ENCODE results near the gene RASAL1. TPM values are rescaled to one million over a fixed set of nuclear protein-coding genes. Genes with fewer than 3 reads are reported as not detected.

Gene RASAL1
- total and polyA plus RNA-seq, 5 experiments from 2014 or later, result 0.13 to 0.76 (median 0.44) TPM

GRCh38 chr12:113093409-113094101 lies 42.0 kb downstream of the RASAL1 start:
- DNase-seq (no peak), ATAC-seq (no peak)
- H3K4me1 Mint-ChIP-seq, result peaks cover 31 to 68% (median 59%) of the 10 kb centered on the region in 4 donors
- no peak overlapping the region for H3K4me3 Mint-ChIP-seq
- H3K27ac Mint-ChIP-seq, result no peak overlapping the region
- POLR2A ChIA-PET, result no interaction called here
- no peaks in the 10 kb centered on the region for H3K27me3 Mint-ChIP-seq
- H3K9me3 Mint-ChIP-seq, result no peaks in the 10 kb centered on the region
- H3K36me3 Mint-ChIP-seq, result no peaks in the 10 kb centered on the region

DNA sequence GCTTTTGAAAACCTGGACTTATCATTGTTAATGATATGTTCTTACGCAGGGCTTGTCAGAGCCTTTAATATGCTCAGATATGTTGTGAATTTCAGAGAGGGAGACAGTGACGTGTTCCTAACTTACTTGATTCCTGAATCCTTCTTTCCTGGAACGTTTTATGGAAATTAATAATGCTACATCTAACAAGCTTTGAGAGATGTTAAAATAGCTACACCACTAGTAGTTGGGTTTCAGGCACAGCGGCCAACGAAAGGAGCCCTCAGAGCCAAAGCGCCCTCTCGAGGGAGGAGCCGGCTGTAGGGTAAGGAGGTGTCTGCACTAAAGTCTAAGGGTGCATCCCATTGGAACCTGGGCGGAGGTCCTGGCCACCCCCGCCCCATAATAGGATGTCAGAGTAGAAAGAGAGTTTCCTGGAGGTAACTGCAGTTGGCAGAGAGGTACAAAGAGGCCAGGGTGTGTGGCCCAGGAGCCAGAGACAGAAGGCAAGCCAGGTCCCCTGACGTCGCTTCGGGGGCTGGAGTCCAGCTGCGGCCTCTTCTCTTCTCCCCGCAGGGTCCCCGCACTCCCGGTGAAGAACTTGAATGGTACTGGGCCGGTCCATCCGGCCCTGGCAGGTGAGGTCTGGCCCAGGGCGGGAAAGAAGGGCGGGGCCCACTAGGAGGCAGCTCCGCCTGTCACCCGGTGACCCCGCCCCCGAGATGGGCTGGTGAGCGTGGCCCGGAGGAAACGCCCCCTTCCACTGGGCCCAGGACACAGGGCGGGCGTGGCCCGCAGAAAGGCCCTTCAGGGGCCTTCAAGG lies 42.8 kb downstream of the RASAL1 start:
- H3K4me1 Mint-ChIP-seq, result peaks cover 34 to 70% (median 59%) of the 10 kb centered on the region in 4 donors
- ATAC-seq, result no peak
- peak overlapping the region in 3 of 10 donors; percentile 25 to 69 (median 53) for H3K27ac Mint-ChIP-seq
- H3K4me3 Mint-ChIP-seq, result peak overlapping the region in 1 of 10 donors; percentile 65
- H3K9me3 Mint-ChIP-seq, result no peaks in the 10 kb centered on the region
- H3K27me3 Mint-ChIP-seq, result no peaks in the 10 kb centered on the region
- POLR2A ChIA-PET, result no interaction called here
- no peaks in the 10 kb centered on the region for H3K36me3 Mint-ChIP-seq
- DNase-seq, result no peak

DNA sequence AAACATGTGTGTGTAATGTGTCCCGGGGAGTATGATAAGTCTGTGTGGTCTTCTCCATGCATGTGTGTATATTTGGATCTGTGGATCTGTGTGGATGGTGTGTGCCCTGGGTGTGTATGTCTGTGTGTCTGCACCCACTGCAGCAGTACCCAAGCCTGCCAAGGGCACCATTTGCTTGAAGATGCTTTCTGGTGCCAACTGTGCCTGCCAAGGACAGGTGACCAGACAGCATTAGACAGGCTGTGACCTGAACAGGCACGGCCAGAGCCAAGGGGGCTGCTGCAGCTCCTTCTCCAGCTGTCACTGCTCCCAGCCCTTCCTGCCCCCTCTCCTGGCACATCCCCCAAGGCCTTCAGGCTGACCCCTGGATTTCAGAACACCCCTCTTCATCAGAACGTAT lies 44.1 kb downstream of the RASAL1 start:
- ATAC-seq (no peak), DNase-seq (no peak)
- H3K27me3 Mint-ChIP-seq, result no peaks in the 10 kb centered on the region
- H3K27ac Mint-ChIP-seq, result peak overlapping the region in 6 of 10 donors; percentile 17 to 72 (median 66)
- peaks cover 41 to 72% (median 71%) of the 10 kb centered on the region in 4 donors for H3K4me1 Mint-ChIP-seq
- POLR2A ChIA-PET, result no interaction called here
- H3K4me3 Mint-ChIP-seq, result peak overlapping the region in 7 of 10 donors; percentile 12 to 80 (median 42)
- no peaks in the 10 kb centered on the region for H3K9me3 Mint-ChIP-seq
- no peaks in the 10 kb centered on the region for H3K36me3 Mint-ChIP-seq

- H3K27ac Mint-ChIP-seq, result peak overlapping the region in 2 of 10 donors; percentile 19 to 69
- H3K36me3 Mint-ChIP-seq, result no peaks in the 10 kb centered on the region
- H3K4me1 Mint-ChIP-seq, result peaks cover 44 to 80% (median 78%) of the 10 kb centered on the region in 4 donors
- H3K27me3 Mint-ChIP-seq, result no peaks in the 10 kb centered on the region
- DNase-seq (no peak), ATAC-seq (no peak)
- peaks cover 0 to 2% (median 0%) of the 10 kb centered on the region in 9 donors for H3K9me3 Mint-ChIP-seq
- POLR2A ChIA-PET, result no interaction called here
- H3K4me3 Mint-ChIP-seq, result peak overlapping the region in 5 of 10 donors; percentile 22 to 80 (median 28)
These were observed 44.8 kb downstream of the RASAL1 start for GRCh38 chr12:113090740-113091139.

GRCh38 chr12:113089839-113090238 lies 45.7 kb downstream of the RASAL1 start:
- Mint-ChIP-seq H3K4me1 (peaks cover 50 to 83% (median 83%) of the 10 kb centered on the region in 4 donors), H3K9me3 (peaks cover 0 to 2% (median 0%) of the 10 kb centered on the region in 9 donors), H3K27me3 (no peaks in the 10 kb centered on the region), H3K4me3 (peak overlapping the region in 9 of 10 donors; percentile 31 to 80 (median 67)), H3K36me3 (no peaks in the 10 kb centered on the region), H3K27ac (peak overlapping the region in 7 of 10 donors; percentile 3 to 94 (median 72))
- POLR2A ChIA-PET, result interaction anchor here (1.5 kb wide), 1 partner anchor 10 kb away, joined by 4 read pairs; no protein-coding TSS in a partner anchor
- no peak for ATAC-seq
- no peak for DNase-seq

GRCh38 chr12:113088971-113089756 lies 46.4 kb downstream of the RASAL1 start:
- Mint-ChIP-seq H3K36me3 (no peaks in the 10 kb centered on the region), H3K4me1 (peaks cover 49 to 89% (median 86%) of the 10 kb centered on the region in 4 donors), H3K27ac (peak overlapping the region; percentile 41 to 94 (median 80)), H3K4me3 (peak overlapping the region; percentile 26 to 80 (median 60)), H3K9me3 (peaks cover 0 to 2% (median 0%) of the 10 kb centered on the region in 9 donors), H3K27me3 (no peaks in the 10 kb centered on the region)
- DNase-seq, result peak in 6 of 10 donors; percentile 13 to 37 (median 26)
- peak; percentile 51 to 65 for ATAC-seq
- POLR2A ChIA-PET, result interaction anchor here (0.5 to 1.5 kb wide), 3 partner anchors 10 to 33 kb away, joined by 3 to 4 read pairs (median 4); no protein-coding TSS in a partner anchor

DNA sequence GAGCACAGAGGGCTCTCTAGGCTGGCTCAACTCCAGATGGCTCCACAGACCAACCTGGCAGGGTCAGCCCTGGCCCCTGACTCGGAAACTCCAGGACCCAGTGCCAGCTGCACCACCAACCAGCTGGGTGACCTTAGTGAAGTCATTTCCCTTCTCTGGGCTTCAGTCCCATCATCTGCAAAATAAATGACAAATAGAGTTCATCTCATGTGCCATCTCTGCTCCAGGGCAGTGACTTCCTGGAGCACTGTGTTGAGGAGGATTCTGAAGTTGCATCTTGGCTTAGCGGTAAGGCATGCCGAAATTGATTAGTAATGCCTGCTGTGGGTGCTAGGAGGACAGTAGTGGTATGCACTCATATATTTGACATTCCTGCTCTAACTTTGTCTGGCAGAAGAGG lies 47.5 kb downstream of the RASAL1 start:
- Mint-ChIP-seq H3K27ac (peak overlapping the region in 9 of 10 donors; percentile 26 to 94 (median 72)), H3K27me3 (no peaks in the 10 kb centered on the region), H3K36me3 (peaks cover 0 to 3% (median 0%) of the 10 kb centered on the region in 3 donors), H3K4me3 (peak overlapping the region in 7 of 10 donors; percentile 30 to 80 (median 63)), H3K9me3 (peaks cover 0 to 2% (median 0%) of the 10 kb centered on the region in 9 donors), H3K4me1 (peaks cover 52 to 97% (median 94%) of the 10 kb centered on the region in 4 donors)
- DNase-seq (no peak), ATAC-seq (no peak)
- POLR2A ChIA-PET, result interaction anchor here (0.6 kb wide), 1 partner anchor 63 kb away, joined by 5 read pairs; no protein-coding TSS in a partner anchor

DNA sequence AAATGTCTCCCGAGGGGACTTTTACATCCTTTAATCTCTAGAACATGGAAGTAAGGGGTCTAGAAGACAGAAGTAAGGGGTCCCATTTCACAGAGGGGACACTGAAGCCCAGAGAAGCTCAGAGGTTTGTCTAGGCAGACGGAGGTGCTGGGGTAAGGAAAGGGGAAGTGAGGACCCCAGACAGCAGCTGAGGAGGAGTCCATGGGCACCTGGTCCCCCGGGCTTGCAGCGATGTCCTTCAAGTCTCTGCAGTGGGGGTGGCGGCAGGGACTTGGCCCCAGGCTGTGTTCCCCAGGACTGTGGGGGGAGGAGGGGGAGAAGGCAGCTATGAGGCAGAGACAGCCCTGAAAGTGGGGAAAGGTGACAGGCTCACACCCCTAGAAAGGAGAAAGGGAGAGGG lies 48.4 kb downstream of the RASAL1 start:
- POLR2A ChIA-PET, result no interaction called here

DNA sequence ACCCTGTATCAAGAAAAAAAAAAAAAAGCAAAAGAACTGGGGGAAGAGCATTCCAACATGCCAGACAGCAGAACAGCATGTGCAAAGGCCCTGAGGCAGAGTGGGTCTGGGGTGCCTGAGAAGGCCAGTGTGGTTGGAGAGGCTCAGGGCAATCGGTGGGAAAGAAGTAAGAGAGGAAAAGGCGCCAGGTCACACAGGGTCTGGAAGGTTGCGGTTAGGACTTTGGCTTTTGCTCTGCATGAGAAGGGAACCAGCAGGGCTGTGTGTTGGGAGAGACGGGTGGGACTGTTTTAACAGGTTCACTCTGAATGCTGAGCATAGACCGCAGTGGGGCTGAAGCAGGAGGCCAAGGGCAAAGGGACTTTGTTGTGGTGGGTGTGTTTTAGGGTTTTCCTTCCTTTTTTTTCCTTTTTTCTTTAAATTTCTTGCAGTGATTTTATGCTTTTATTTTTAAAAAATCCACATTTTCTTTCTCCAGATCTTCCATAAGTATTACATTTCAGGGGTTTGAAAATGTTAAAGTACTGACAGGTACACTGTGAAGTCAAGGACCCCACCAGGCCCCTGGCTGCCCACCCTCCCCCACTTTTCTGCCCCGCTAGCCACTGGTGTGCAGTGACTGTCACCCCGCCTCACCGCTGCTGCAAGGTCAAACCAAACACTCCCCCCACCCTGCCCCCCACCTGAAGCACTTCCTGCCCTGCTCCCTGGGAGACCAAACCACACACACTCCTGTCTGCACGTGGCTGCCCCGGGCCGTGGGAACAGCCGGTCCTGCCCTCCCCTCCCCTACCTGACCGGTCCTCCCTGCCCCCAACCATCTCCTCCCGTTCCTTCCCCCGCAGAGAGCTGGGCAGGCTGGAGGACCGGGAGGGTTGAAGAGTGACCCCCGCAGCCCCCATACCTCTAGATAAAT lies 49.1 kb downstream of the RASAL1 start:
- peak in 5 of 10 donors; percentile 6 to 30 (median 26) for DNase-seq
- POLR2A ChIA-PET, result no interaction called here
- Mint-ChIP-seq H3K9me3 (peaks cover 0 to 2% (median 0%) of the 10 kb centered on the region in 9 donors), H3K4me3 (peak overlapping the region; percentile 65 to 86 (median 75)), H3K27me3 (no peaks in the 10 kb centered on the region), H3K4me1 (peaks cover 46 to 94% (median 87%) of the 10 kb centered on the region in 4 donors), H3K36me3 (peaks cover 0 to 6% (median 0%) of the 10 kb centered on the region in 3 donors), H3K27ac (peak overlapping the region; percentile 49 to 94 (median 84))
- ATAC-seq, result peak; percentile 46 to 54

More for the DNA sequence above, 48.4 kb downstream of the RASAL1 start:
- ATAC-seq (peak in 1 of 2 donors; percentile 48), DNase-seq (no peak)
- peaks cover 0 to 2% (median 0%) of the 10 kb centered on the region in 9 donors for H3K9me3 Mint-ChIP-seq
- peak overlapping the region; percentile 49 to 94 (median 83) for H3K27ac Mint-ChIP-seq
- H3K4me3 Mint-ChIP-seq, result peak overlapping the region; percentile 55 to 86 (median 73)
- H3K4me1 Mint-ChIP-seq, result peaks cover 51 to 97% (median 91%) of the 10 kb centered on the region in 4 donors
- peaks cover 0 to 6% (median 0%) of the 10 kb centered on the region in 3 donors for H3K36me3 Mint-ChIP-seq
- H3K27me3 Mint-ChIP-seq, result no peaks in the 10 kb centered on the region

GRCh38 chr12:113083863-113084435 lies 51.6 kb downstream of the RASAL1 start:
- Mint-ChIP-seq H3K4me3 (peak overlapping the region in 1 of 10 donors; percentile 11), H3K9me3 (peaks cover 0 to 2% (median 0%) of the 10 kb centered on the region in 9 donors), H3K27ac (peak overlapping the region in 5 of 10 donors; percentile 21 to 70 (median 56)), H3K4me1 (peaks cover 30 to 90% (median 67%) of the 10 kb centered on the region in 4 donors), H3K36me3 (peaks cover 0 to 8% (median 2%) of the 10 kb centered on the region in 3 donors), H3K27me3 (no peaks in the 10 kb centered on the region)
- DNase-seq (no peak), ATAC-seq (no peak)
- POLR2A ChIA-PET, result no interaction called here
